Activated CD4-positive, alpha-beta T cell treated with anti-CD3 and anti-CD28 coated beads for 1 hour (primary cell): ENCODE data around the gene FBXL20.
"Not testable (repeated sequence)": the region's sequence is repeated elsewhere in the genome, so short reads cannot be mapped to it uniquely, and the experiment has no call there.

Source experiments
- DNase-seq: peaks from one replicate; pipeline ENCODE4 v3.0.0-alpha.2; 2020

Gene FBXL20

GRCh38 chr17:39325528-39326240 is 75.7 kb downstream of the FBXL20 start:
- no peak for DNase-seq

GRCh38 chr17:39318636-39319035 is 82.8 kb downstream of the FBXL20 start:
- DNase-seq = no peak

GRCh38 chr17:39306509-39307212 is 94.8 kb downstream of the FBXL20 start:
- no peak for DNase-seq

GRCh38 chr17:39305978-39306377 is 95.4 kb downstream of the FBXL20 start:
- no peak for DNase-seq

- no peak for DNase-seq
Measured at GRCh38 chr17:39304188-39304587, 97.2 kb downstream of the FBXL20 start.

GRCh38 chr17:39294060-39294459 is 107.4 kb downstream of the FBXL20 start:
- no peak for DNase-seq

GRCh38 chr17:39292546-39292945 is 108.9 kb downstream of the FBXL20 start:
- not testable (repeated sequence) for DNase-seq

GRCh38 chr17:39286513-39286912 is 114.9 kb downstream of the FBXL20 start:
- not testable (repeated sequence) for DNase-seq

- DNase-seq = no peak
Measured at GRCh38 chr17:39284685-39285084, 116.7 kb downstream of the FBXL20 start.

GRCh38 chr17:39283896-39284295 is 117.5 kb downstream of the FBXL20 start:
- no peak for DNase-seq

GRCh38 chr17:39283098-39283497 is 118.3 kb downstream of the FBXL20 start:
- no peak for DNase-seq

GRCh38 chr17:39281806-39282205 is 119.6 kb downstream of the FBXL20 start:
- DNase-seq = no peak

GRCh38 chr17:39278246-39278645 is 123.2 kb downstream of the FBXL20 start:
- DNase-seq = not testable (repeated sequence)

- no peak for DNase-seq
Measured at GRCh38 chr17:39277110-39277509, 124.3 kb downstream of the FBXL20 start.

- no peak for DNase-seq
Measured at GRCh38 chr17:39276113-39276512, 125.3 kb downstream of the FBXL20 start.

- DNase-seq = no peak
Measured at GRCh38 chr17:39271546-39271945, 129.9 kb downstream of the FBXL20 start.

GRCh38 chr17:39270923-39271322 is 130.5 kb downstream of the FBXL20 start:
- DNase-seq = no peak

GRCh38 chr17:39264119-39264518 is 137.3 kb downstream of the FBXL20 start:
- no peak for DNase-seq

- no peak for DNase-seq
Measured at GRCh38 chr17:39261286-39261685, 140.1 kb downstream of the FBXL20 start.

- DNase-seq = no peak
Measured at GRCh38 chr17:39252788-39253460, 148.5 kb downstream of the FBXL20 start.

- DNase-seq = no peak
Measured at GRCh38 chr17:39251997-39252396, 149.4 kb downstream of the FBXL20 start.

- DNase-seq = not testable (repeated sequence)
Measured at GRCh38 chr17:39250076-39250475, 151.3 kb downstream of the FBXL20 start.

- no peak for DNase-seq
Measured at GRCh38 chr17:39246274-39246673, 155.2 kb downstream of the FBXL20 start.
